ENCODE data around the gene TMOD3. TPM values are rescaled to one million over a fixed set of nuclear protein-coding genes. Genes with fewer than 3 reads are reported as not detected.

TMOD3 gene
- total and polyA plus RNA-seq, 2 experiments from 2014 or later: 26.1 to 29.9 TPM

DNA sequence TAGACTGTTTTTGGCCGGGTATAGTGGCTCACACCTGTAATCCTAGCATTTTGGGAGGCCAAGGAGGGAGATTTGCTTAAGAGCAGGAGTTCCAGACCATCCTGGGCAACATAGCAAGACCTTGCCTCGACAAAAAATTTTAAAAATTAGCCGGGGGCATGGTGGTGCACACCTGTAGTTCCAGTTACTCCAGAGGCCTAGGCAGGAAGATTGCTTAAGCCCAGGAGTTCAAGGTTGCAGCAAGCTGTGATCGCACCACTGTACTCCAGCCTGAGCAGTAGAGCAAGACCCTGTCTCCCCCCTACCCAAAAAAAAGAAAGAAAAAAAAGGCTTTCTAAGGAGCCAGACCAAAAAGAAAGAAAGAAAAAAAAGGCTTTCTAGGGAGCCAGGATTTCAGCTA, 36.7 kb downstream of the TMOD3 start:
- H3K36me3 Mint-ChIP-seq (ENCODE audit: low read depth): peaks cover 25% of the 10 kb centered on the region
- peaks cover 23% of the 10 kb centered on the region for H3K4me1 Mint-ChIP-seq
- H2AFZ ChIP-seq: no peak overlapping the region
- H3K36me3 ChIP-seq (ENCODE audit: insufficient read depth): peaks cover 4% of the 10 kb centered on the region; the same call in 1 of the 2 replicates
- H3F3A ChIP-seq (replicated peaks; ENCODE audit: low read depth): no peaks in the 10 kb centered on the region
- no peaks in the 10 kb centered on the region for H3K79me2 ChIP-seq (replicated peaks; ENCODE audit: insufficient read depth)
- 0 out of 2 replicates have a peak, but pooled peaks cover 3% of the 10 kb centered on the region for H3K9me2 ChIP-seq (ENCODE audit: insufficient read depth)
- ATAC-seq (no peak), DNase-seq (ENCODE audit: low spot score) (no peak)
- peaks cover 35% of the 10 kb centered on the region for H3K4me1 ChIP-seq (ENCODE audit: insufficient read depth)
- H3K4me3 Mint-ChIP-seq: no peak overlapping the region
- no peaks in the 10 kb centered on the region for H3K27me3 Mint-ChIP-seq (ENCODE audit: insufficient read depth, low read depth, poor library complexity)
- H3K27ac Mint-ChIP-seq: no peak overlapping the region
- H4K20me1 ChIP-seq (replicated peaks; ENCODE audit: insufficient read depth): no peaks in the 10 kb centered on the region
- H3K27ac ChIP-seq (ENCODE audit: low read depth): no peak overlapping the region
- H3K4me2 ChIP-seq: no peak overlapping the region
- H3K9me3 Mint-ChIP-seq: no peaks in the 10 kb centered on the region; the same call in 2 of the 3 replicates
- H3K27me3 ChIP-seq (ENCODE audit: insufficient read depth): no peaks in the 10 kb centered on the region
- H3K4me3 ChIP-seq: no peak overlapping the region
- TF ChIP-seq ZNF331 (CRISPR knock-in tag; IDR thresholded peaks at IDR 0.05; ENCODE audit: low read depth) (no peak), EZH2phosphoT487 (IDR thresholded peaks at IDR 0.05; ENCODE audit: unreplicated experiment) (no peak), ZNF114 (CRISPR knock-in tag; IDR thresholded peaks at IDR 0.05) (no peak), EZH2 (IDR thresholded peaks at IDR 0.05; ENCODE audit: low read depth, unreplicated experiment) (no peak), JUNB (IDR thresholded peaks at IDR 0.05; ENCODE audit: unreplicated experiment) (no peak), ETS1 (IDR thresholded peaks at IDR 0.05) (no peak), POLR2AphosphoS5 (IDR thresholded peaks at IDR 0.05; ENCODE audit: low read depth) (no peak), CTCF (conservative IDR thresholded peaks at IDR 0.05; ENCODE audit: low read depth in 2 of 2) (no peak), CREB1 (CRISPR knock-in tag; IDR thresholded peaks at IDR 0.05; ENCODE audit: low read depth) (no peak)
- TF ChIP-seq, protein P1, sequence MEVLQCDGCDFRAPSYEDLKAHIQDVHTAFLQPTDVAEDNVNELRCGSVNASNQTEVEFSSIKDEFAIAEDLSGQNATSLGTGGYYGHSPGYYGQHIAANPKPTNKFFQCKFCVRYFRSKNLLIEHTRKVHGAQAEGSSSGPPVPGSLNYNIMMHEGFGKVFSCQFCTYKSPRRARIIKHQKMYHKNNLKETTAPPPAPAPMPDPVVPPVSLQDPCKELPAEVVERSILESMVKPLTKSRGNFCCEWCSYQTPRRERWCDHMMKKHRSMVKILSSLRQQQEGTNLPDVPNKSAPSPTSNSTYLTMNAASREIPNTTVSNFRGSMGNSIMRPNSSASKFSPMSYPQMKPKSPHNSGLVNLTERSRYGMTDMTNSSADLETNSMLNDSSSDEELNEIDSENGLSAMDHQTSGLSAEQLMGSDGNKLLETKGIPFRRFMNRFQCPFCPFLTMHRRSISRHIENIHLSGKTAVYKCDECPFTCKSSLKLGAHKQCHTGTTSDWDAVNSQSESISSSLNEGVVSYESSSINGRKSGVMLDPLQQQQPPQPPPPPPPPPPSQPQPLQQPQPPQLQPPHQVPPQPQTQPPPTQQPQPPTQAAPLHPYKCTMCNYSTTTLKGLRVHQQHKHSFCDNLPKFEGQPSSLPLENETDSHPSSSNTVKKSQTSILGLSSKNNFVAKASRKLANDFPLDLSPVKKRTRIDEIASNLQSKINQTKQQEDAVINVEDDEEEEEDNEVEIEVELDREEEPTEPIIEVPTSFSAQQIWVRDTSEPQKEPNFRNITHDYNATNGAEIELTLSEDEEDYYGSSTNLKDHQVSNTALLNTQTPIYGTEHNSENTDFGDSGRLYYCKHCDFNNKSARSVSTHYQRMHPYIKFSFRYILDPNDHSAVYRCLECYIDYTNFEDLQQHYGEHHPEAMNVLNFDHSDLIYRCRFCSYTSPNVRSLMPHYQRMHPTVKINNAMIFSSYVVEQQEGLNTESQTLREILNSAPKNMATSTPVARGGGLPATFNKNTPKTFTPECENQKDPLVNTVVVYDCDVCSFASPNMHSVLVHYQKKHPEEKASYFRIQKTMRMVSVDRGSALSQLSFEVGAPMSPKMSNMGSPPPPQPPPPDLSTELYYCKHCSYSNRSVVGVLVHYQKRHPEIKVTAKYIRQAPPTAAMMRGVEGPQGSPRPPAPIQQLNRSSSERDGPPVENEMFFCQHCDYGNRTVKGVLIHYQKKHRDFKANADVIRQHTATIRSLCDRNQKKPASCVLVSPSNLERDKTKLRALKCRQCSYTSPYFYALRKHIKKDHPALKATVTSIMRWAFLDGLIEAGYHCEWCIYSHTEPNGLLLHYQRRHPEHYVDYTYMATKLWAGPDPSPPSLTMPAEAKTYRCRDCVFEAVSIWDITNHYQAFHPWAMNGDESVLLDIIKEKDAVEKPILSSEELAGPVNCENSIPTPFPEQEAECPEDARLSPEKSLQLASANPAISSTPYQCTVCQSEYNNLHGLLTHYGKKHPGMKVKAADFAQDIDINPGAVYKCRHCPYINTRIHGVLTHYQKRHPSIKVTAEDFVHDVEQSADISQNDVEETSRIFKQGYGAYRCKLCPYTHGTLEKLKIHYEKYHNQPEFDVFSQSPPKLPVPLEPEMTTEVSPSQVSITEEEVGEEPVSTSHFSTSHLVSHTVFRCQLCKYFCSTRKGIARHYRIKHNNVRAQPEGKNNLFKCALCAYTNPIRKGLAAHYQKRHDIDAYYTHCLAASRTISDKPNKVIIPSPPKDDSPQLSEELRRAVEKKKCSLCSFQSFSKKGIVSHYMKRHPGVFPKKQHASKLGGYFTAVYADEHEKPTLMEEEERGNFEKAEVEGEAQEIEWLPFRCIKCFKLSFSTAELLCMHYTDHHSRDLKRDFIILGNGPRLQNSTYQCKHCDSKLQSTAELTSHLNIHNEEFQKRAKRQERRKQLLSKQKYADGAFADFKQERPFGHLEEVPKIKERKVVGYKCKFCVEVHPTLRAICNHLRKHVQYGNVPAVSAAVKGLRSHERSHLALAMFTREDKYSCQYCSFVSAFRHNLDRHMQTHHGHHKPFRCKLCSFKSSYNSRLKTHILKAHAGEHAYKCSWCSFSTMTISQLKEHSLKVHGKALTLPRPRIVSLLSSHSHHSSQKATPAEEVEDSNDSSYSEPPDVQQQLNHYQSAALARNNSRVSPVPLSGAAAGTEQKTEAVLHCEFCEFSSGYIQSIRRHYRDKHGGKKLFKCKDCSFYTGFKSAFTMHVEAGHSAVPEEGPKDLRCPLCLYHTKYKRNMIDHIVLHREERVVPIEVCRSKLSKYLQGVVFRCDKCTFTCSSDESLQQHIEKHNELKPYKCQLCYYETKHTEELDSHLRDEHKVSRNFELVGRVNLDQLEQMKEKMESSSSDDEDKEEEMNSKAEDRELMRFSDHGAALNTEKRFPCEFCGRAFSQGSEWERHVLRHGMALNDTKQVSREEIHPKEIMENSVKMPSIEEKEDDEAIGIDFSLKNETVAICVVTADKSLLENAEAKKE (CRISPR knock-in tag; IDR thresholded peaks at IDR 0.05): no peak

Measured in GM23338 (cell line).